HG03139 (cell line): ENCODE data around the gene PRDM16.

Experiments used
- ATAC-seq: cut with Tn5 transposase; IDR thresholded peaks from one replicate; pipeline ENCODE4 v1.9.1; 2021; ENCODE audit not compliant: unreplicated experiment

PRDM16 gene

GRCh38 chr1:3067671-3068563, 1.1 kb upstream of the PRDM16 start:
- no peak for ATAC-seq

- ATAC-seq, result no peak
Observed at GRCh38 chr1:3069491-3070308, 697 bp downstream of the PRDM16 start.

- no peak for ATAC-seq
Observed at GRCh38 chr1:3070309-3070643, 1.3 kb downstream of the PRDM16 start.

- ATAC-seq, result no peak
Observed at GRCh38 chr1:3070644-3071564, 1.9 kb downstream of the PRDM16 start.

GRCh38 chr1:3071565-3072390, 2.8 kb downstream of the PRDM16 start:
- no peak for ATAC-seq

GRCh38 chr1:3072391-3073185, 3.6 kb downstream of the PRDM16 start:
- no peak for ATAC-seq

- no peak for ATAC-seq
Observed at GRCh38 chr1:3073186-3073488, 4.1 kb downstream of the PRDM16 start.

GRCh38 chr1:3073489-3074296, 4.7 kb downstream of the PRDM16 start:
- ATAC-seq, result no peak

- no peak for ATAC-seq
Observed at GRCh38 chr1:3074297-3074741, 5.3 kb downstream of the PRDM16 start.

- no peak for ATAC-seq
Observed at GRCh38 chr1:3074800-3075199, 5.8 kb downstream of the PRDM16 start.

- ATAC-seq, result no peak
Observed at GRCh38 chr1:3075666-3076362, 6.8 kb downstream of the PRDM16 start.

GRCh38 chr1:3076363-3076740, 7.3 kb downstream of the PRDM16 start:
- no peak for ATAC-seq

- ATAC-seq, result no peak
Observed at GRCh38 chr1:3077081-3077480, 8.1 kb downstream of the PRDM16 start.

- no peak for ATAC-seq
Observed at GRCh38 chr1:3077561-3077960, 8.6 kb downstream of the PRDM16 start.

GRCh38 chr1:3078430-3078861, 9.4 kb downstream of the PRDM16 start:
- no peak for ATAC-seq

GRCh38 chr1:3078871-3079270, 9.9 kb downstream of the PRDM16 start:
- ATAC-seq, result no peak

GRCh38 chr1:3079381-3080052, 10.5 kb downstream of the PRDM16 start:
- ATAC-seq, result no peak
